Astrocyte of the spinal cord (primary cell): ENCODE data around the gene UBE2O.

Experiments
- DNase-seq: peaks from one replicate; pipeline ENCODE4 v3.0.0; 2011; ENCODE audit warnings: low read depth, low spot score
- H3K4me3 ChIP-seq: 2 replicates; pipeline ENCODE4 v1.5.1; 2011; ENCODE audit warnings: low read depth, mild to moderate bottlenecking, low read length, moderate library complexity
- in situ Hi-C: cut with HindIII; loops from 2 replicates; pipeline ENCODE4 v1.10.0; 2017; ENCODE audit warnings: low sequenced_read_pairs
- TF ChIP-seq, protein P1 (sequence below): IDR thresholded peaks from 2 replicates; pipeline ENCODE4 v1.5.1; 2012; ENCODE audit warnings: low read depth, mild to moderate bottlenecking, low read length, inconsistent platforms

Gene UBE2O

DNA sequence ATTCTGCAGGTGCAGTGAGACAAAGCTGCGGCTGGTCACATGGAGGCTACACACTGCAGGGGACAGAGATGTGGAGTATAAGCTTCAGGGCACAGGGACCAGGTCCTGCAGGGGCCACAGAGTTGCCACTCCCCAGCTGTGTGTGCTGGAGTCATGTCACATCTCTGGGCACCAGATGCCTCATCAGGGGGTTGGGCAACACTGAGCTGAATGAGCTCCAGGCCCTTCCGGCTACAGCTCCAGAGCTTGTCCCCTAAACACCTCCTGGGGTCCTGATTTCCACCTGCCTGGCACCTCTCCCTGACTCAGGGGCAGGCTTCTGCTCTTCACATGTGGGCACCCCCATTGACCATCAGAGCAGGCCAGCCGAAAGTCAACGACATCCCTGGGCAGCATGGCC lies 36.1 kb downstream of the UBE2O start:
- no peak for DNase-seq
- in situ Hi-C loops: no loop called here
- TF ChIP-seq, protein P1, sequence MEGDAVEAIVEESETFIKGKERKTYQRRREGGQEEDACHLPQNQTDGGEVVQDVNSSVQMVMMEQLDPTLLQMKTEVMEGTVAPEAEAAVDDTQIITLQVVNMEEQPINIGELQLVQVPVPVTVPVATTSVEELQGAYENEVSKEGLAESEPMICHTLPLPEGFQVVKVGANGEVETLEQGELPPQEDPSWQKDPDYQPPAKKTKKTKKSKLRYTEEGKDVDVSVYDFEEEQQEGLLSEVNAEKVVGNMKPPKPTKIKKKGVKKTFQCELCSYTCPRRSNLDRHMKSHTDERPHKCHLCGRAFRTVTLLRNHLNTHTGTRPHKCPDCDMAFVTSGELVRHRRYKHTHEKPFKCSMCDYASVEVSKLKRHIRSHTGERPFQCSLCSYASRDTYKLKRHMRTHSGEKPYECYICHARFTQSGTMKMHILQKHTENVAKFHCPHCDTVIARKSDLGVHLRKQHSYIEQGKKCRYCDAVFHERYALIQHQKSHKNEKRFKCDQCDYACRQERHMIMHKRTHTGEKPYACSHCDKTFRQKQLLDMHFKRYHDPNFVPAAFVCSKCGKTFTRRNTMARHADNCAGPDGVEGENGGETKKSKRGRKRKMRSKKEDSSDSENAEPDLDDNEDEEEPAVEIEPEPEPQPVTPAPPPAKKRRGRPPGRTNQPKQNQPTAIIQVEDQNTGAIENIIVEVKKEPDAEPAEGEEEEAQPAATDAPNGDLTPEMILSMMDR: no peak
- H3K4me3 ChIP-seq: no peak overlapping the region

DNA sequence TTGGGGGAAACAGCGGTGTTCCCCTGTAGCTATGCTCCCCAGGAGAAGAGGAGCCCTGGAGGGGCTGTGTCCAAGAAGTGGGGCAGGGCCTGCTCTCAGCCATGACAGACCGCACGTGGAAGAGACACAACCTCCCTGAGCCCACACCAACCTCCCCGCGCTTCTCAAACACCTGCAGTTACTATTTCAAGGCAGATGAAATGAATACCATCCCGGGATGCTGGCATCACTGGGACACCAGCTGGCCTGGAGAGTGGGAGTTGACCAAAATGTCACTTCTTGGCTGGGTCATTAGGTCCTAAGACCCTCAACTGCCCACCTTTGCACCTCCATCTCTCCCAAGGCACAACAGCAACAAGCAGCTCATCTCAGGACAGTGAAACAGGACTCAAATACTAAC lies 36.5 kb downstream of the UBE2O start:
- DNase-seq: no peak
- TF ChIP-seq, protein P1: no peak
- in situ Hi-C loops: no loop called here
- no peak overlapping the region for H3K4me3 ChIP-seq

DNA sequence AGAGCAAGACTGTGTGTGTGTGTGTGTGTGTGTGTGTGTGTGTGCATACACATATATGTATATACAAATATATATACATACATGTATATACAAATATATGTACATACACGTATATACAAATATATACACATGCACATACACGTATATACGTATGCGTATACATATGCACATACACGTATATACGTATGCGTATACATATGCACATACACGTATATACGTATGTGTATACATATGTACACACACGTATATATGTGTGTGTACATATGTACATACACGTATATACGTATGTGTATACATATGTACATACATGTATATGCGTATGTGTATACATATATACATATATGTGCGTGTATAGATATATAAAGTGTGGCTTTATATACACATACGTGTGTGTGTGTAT lies 37.2 kb downstream of the UBE2O start:
- TF ChIP-seq, protein P1: no peak
- no peak for DNase-seq
- no peak overlapping the region for H3K4me3 ChIP-seq
- in situ Hi-C loops: no loop called here

DNA sequence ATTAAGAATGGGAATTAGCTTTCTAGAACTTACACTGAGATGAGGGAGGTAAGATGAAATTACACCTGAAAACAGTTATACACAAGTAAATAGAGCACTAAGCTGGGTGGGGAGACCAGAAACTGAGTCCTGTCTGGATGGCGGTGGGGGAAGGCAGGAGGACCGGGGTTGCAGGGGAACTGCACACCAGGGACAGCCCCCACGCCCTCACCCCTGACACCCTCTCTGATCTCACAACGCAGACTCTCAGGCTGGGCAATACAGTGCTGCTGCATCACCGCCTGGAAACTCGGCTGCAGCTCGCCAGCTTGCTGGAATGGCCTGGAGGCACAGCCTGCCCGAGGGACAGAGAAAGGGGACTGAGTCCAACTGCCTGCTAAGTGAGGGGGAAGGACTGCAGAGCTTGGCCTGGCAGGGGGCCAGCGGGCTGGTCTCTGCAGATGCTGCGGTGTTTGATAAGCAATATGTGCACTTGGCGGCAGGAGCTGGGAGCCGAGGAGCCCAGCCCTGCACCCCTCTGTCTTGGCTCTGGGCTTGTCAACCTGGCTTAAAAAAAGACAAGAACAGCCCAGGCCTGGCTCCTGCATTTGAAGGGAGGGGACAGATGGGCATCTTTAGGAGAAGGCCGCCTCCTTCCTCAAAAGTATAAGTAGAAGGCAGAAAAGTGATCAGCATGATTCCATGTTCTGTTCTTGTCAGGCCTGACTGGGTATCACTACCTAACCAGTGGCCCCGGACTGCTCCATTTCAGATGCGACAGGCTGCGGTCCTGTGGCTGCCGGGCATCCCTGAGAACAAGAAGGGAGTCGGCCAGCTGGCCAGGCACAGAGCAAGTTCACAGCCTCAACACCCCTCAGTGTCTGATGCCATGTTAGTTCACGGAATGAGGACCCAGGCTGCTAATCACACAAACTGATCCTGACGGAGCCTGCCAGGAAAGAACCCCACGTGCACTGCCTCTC lies 38.3 kb downstream of the UBE2O start:
- TF ChIP-seq, protein P1: no peak
- DNase-seq: peak; percentile 46
- in situ Hi-C loops: no loop called here
- H3K4me3 ChIP-seq: no peak overlapping the region

DNA sequence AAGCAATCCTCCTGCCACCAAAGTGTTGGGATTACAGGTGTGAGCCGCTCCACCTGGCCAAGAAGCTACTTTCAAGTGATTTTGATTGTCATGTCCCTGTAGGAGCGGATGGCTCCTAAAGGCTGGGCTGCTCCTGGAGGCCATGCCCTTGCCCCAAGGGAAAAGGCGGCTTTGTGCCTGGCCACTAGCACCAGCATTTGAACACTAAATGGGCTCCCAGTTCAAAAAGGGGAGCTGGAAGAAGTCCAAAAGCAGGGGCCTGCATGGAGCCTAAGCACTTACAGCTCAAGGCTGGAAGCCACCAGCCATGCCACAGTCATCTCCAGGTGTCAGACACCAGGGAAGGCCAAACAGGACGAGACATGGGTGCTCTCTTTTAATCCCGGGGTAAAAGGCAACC lies 41.7 kb downstream of the UBE2O start:
- no peak overlapping the region for H3K4me3 ChIP-seq
- in situ Hi-C loops: no loop called here
- TF ChIP-seq, protein P1: no peak
- DNase-seq: no peak

DNA sequence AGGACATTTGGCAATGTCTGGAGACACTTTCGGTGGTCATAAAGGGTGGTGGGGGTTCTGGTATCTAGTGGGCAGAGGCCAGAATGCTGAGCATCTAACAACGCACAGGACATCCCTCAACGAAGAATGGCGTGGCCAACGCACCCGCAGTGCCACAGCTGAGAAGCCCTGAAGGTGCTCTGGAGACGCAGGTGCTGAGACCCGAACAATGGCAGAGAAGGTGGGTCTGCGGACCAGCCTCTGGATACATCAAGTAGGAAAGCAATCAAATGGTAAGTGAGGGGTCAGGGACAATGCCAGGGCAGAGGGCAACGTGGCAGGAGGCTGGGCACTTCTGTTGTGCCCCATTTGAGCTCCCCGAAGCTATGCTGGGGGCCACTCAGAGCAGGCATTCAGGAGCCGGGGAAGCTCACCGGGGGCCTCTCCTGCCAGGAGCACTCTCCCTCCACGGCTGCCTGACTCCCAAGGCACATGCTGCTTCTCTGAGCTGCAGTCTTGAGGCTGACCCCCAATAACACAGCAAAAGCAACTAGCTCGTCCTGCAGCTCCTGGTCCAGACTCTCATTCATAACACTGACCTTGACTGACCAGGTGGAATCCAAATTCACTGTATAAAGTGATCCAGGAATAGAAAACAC lies 42.5 kb downstream of the UBE2O start:
- H3K4me3 ChIP-seq: no peak overlapping the region
- in situ Hi-C loops: no loop called here
- TF ChIP-seq, protein P1: no peak
- no peak for DNase-seq
